ENCODE results near the gene IGLL1.

The IGLL1 gene

DNA sequence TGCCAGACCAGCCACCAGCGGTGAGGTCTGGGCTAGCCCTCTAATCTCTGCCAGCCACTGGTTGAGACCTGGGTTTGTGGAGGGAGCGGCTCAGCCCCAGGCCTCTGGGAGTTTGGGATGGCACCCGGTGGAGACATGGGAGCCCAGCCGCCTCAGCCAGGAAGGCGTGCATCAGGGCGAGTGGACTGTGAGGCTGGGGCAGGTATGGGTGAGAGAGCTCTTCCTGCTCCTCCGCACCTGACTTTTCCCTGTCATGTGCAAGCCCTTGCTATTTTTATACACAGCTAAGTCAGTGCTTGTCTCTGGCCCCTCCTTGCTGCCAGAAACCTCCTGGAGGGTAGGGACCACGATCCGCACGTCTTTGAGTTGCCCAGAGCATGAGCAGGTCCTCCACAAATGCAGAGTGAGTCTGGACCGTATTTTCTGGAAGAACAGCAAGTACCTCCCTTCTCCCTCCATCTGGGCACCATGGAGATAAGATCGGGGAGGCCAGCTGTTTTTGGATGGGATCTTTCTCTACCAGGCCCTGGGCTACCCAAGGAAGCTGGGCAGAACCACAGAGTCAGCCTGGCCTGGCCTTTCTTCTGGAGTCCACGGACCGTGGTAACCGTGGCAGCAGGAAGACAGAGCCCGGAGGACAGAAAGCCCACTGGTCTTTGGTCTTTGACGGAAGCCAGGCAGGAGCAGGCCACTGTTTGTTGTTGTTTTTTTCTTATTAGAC is 53.3 kb downstream of the IGLL1 start:
- no peak for DNase-seq

DNA sequence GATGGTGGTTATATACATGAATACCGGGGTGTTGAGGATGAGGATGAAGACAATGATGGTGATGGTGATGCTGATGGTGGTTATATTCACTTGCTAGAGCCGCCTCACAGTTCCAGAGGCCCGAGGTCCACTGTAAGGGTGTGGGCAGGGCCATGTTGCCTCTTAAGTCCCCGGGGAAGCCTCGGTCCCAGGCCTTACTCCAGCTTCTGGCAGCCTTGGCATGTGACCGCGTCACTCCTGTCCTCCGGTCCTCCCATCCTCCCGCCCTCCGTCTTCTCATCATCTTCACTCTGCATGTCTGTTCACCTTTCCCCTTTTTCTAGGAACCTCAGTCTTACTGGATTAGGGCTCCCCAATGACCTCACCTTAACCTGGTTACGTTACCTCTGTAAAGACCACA is 54.6 kb downstream of the IGLL1 start:
- DNase-seq, result no peak

DNA sequence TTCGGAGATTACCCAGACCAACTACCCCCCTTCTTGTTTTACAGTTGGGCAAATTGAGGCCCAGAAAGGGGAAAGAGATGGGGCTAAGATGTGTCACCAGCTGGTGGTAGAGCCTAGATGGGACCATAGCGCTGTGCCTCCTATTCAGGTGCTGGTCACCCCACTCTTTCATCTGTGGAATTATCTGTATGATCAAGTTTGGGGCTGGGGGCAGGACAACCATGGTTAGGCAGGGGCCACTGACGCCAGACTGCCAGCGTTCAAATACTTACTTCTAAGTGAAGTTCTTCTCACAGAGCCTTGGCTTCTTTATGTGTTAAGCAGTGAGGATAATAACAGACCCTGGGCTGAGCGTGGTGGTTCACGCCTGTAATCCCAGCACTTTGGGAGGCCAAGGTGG is 55.9 kb downstream of the IGLL1 start:
- no peak for DNase-seq

DNA sequence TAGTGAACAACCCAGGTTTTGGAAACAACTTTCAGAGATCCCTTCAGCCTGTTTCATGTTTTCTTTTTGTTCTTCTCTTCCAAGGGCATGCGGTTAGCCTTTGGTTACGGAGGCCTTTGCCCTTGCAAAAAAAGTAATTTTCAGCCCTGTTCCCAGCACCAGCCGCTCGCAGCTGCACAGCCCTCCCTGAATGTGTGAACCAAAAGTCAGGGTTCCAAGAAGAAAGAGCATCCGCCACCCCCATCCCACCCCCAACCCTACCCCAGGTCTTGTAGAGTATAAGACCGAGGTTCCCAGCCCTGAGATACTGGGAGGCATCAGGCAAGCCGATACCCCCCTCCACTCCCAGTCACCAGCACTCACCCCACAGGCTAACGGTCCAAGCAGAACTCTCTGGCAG is 56.4 kb downstream of the IGLL1 start:
- DNase-seq, result no peak
